ENCODE measurements around the gene UNC13B. TPM values are rescaled to one million over a fixed set of nuclear protein-coding genes. Genes with fewer than 3 reads are reported as not detected.

The UNC13B gene
- total RNA-seq: 44.2 and 46.2 TPM in 2 replicates
- polyA plus RNA-seq: 27.3 and 30.1 TPM in 2 replicates
- 28.1 and 31.0 TPM in 2 replicates for polyA plus RNA-seq (2011; cell fraction: cytosol; rRNA removed)
- 94.9 and 99.0 TPM in 2 replicates for polyA plus RNA-seq (2011; cell fraction: nucleus; rRNA removed)
- polyA plus RNA-seq (2012): 31.9 and 37.7 TPM in 2 replicates
- 81.9 and 82.7 TPM in 2 replicates for polyA minus RNA-seq
- 17.8 TPM for polyA minus RNA-seq (2011; cell fraction: cytosol; rRNA and poly(A)+ RNA removed)
- polyA minus RNA-seq (2011; cell fraction: nucleus; rRNA and poly(A)+ RNA removed): 44.1 and 58.2 TPM in 2 replicates
- percentile 79 among the genes with signal in this experiment for Bru-seq, nascent RNA
- percentile 68 among the genes with signal in this experiment for BruChase-seq, experiment 1, labeled RNA remaining after a 6-hour chase
- BruChase-seq, experiment 2, labeled RNA remaining after a 2-hour chase: percentile 66 among the genes with signal in this experiment
- long read RNA-seq, full-length matches to known transcripts: 17 of 40 reads
- long read RNA-seq, partial matches to known transcripts: 11 of 40 reads
- long read RNA-seq, other reads (novel, unspliced or antisense): 12 of 40 reads

- Histone ChIP-seq H3K79me2 (ENCODE audit: control insufficient read depth, insufficient read depth, low read length) (peaks cover 32% of the 10 kb centered on the region), H2AFZ (ENCODE audit: low read depth, low read length) (peak within 1 kb of the TSS; percentile 95), H4K20me1 (replicated peaks; ENCODE audit: control insufficient read depth, extremely low read depth, insufficient read depth, low read length) (no peaks in the 10 kb centered on the region), H3K4me3 (replicated peaks in 1 of 3; ENCODE audit: insufficient read depth in 1 of 3, low read depth in 1 of 3, low read length in 3 of 3) (peak within 1 kb of the TSS; percentile 86 to 95 (median 94)), H3K9me1 (replicated peaks; ENCODE audit: control insufficient read depth, extremely low read depth, insufficient read depth, low read length) (peaks cover 2% of the 10 kb centered on the region), H3K27ac (ENCODE audit: insufficient read depth, low read depth, low read length) (peak within 1 kb of the TSS; percentile 70), H3K9me3 (replicated peaks; ENCODE audit: control insufficient read depth, insufficient read depth, low read length) (no peaks in the 10 kb centered on the region), H3K36me3 (ENCODE audit: control insufficient read depth in 2 of 2, extremely low read depth in 1 of 2, insufficient read depth in 2 of 2, low read length in 2 of 2) (no peaks in the 10 kb centered on the region), H3K4me1 (ENCODE audit: control insufficient read depth, extremely low read depth, insufficient read depth, low read length) (peaks cover 34% of the 10 kb centered on the region), H3K27me3 (ENCODE audit: control insufficient read depth in 2 of 2, insufficient read depth in 2 of 2, low read length in 2 of 2) (no peaks in the 10 kb centered on the region), H3K4me2 (ENCODE audit: insufficient read depth, low read length) (peak within 1 kb of the TSS; percentile 94), H3K9ac (replicated peaks; ENCODE audit: extremely low read depth, insufficient read depth, low read length) (peak within 1 kb of the TSS; percentile 85)
- peak; percentile 84 for FAIRE-seq
- POLR2A ChIA-PET: interaction anchor here (0.6 to 1.5 kb wide), 5 partner anchors 21 to 97 kb away, joined by 3 to 7 read pairs (median 3); partner anchors contain the start of gene ATOSB
- no TSS peak for BruUV-seq (replicated peaks)
- peak; percentile 96 for DNase-seq (ENCODE audit: low read depth, low spot score)
- intact Hi-C loops (cut with micrococcal nuclease) (loop anchor here (1.0 to 10.0 kb wide), 4 partner anchors 46 to 173 kb away; no protein-coding TSS in a partner anchor), dilution Hi-C loops (cut with MboI; ENCODE audit: extremely low pct_ligation_motif_present, low sequenced_read_pairs) (no loop called here)
- CTCF ChIA-PET: interaction anchor here (0.8 to 3.1 kb wide), 16 partner anchors 12 to 442 kb away, joined by 3 to 39 read pairs (median 6); partner anchors contain the start of genes ATOSB and PIGO
- TF ChIP-seq POLR2AphosphoS5 (IDR thresholded peaks at IDR 0.05; ENCODE audit: insufficient read depth, low read depth, low read length): peak; percentile 86
- peak; percentile 96 for TF ChIP-seq POLR2A (IDR thresholded peaks at IDR 0.05; ENCODE audit: low read depth, low read length)
- no peak for TF ChIP-seq MYC (IDR thresholded peaks at IDR 0.05; ENCODE audit: low read depth, low read length)
These were observed at the start of gene UNC13B for GRCh38 chr9:35161713-35162604. UNC13B (plus strand) TSS chr9:35162009; CDS start chr9:35162284, 275 bp downstream.

All from endothelial cell of umbilical vein (primary cell).